H1 (cell line): ENCODE data around the gene PERCC1. TPM values are rescaled to one million over a fixed set of nuclear protein-coding genes. Genes with fewer than 3 reads are reported as not detected.

Experiments
- CTCF ChIA-PET: fragments of 300-600 bp; sonication (Branson Sonifier 250); formaldehyde crosslinking; loops from one replicate; lab custom pipeline; 2021; ENCODE audit not compliant: partially characterized antibody; lab: Charles Lee
- POLR2A ChIA-PET: fragments of 300-600 bp; sonication (Branson Sonifier 250); formaldehyde crosslinking; loops from one replicate; lab custom pipeline; 2021; ENCODE audit warnings: inconsistent platforms; ENCODE audit not compliant: partially characterized antibody; lab: Charles Lee
- DNase-seq, 2 experiments: peaks; one replicate each; pipeline versions ENCODE4 v3.0.0 to v3.0.0-alpha.2; 2010 to 2022; ENCODE audit warnings: low spot score in 2 of 2, low read depth in 1 of 2, mixed read lengths in 1 of 2
- FAIRE-seq: peaks from 2 replicates; lab custom pipeline; 2011; peaks lifted over from hg19 to GRCh38; lab: Jason Lieb, UNC
- H2AFZ ChIP-seq: 2 replicates; pipeline ENCODE4 v1.8.1; 2012; ENCODE audit warnings: low read length, inconsistent platforms
- H2AK5ac ChIP-seq: 2 replicates; pipeline ENCODE4 v1.6.1; 2013; ENCODE audit warnings: low read depth, low read length
- H2BK120ac ChIP-seq: replicated peaks from 2 replicates; pipeline ENCODE3; 2013; ENCODE audit warnings: low read depth, low read length, inconsistent platforms
- H2BK12ac ChIP-seq: 2 replicates; pipeline ENCODE4 v1.6.1; 2013; ENCODE audit warnings: low read depth, low read length
- H2BK15ac ChIP-seq: 2 replicates; pipeline ENCODE4 v1.6.1; 2013; ENCODE audit warnings: low read length
- H2BK20ac ChIP-seq: 2 replicates; pipeline ENCODE4 v1.6.1; 2013; ENCODE audit warnings: low read length
- H2BK5ac ChIP-seq: 2 replicates; pipeline ENCODE4 v1.6.1; 2013; ENCODE audit warnings: low read depth, low read length
- H3K14ac ChIP-seq: 2 replicates; pipeline ENCODE4 v1.6.1; 2013; ENCODE audit warnings: inconsistent platforms; ENCODE audit not compliant: insufficient read length
- H3K18ac ChIP-seq: 2 replicates; pipeline ENCODE4 v1.6.1; 2013; ENCODE audit warnings: low read length; ENCODE audit errors: extremely low read depth
- H3K23ac ChIP-seq: 2 replicates; pipeline ENCODE4 v1.6.1; 2013; ENCODE audit warnings: inconsistent platforms; ENCODE audit not compliant: insufficient read length
- H3K23me2 ChIP-seq: 2 replicates; pipeline ENCODE4 v1.6.1; 2013; ENCODE audit warnings: low read depth, low read length
- H3K27ac ChIP-seq: 2 replicates; pipeline ENCODE4 v1.6.1; 2011; ENCODE audit warnings: low read depth, low read length, inconsistent platforms
- H3K27me3 ChIP-seq, 4 experiments: replicated peaks in 1 of 4; 1 replicate in 1 of 4; 2 replicates in 3 of 4; pipeline versions ENCODE4 v1.6.1 to v1.8.1; 2011 to 2013; ENCODE audit warnings: low read length in 3 of 4, mild to moderate bottlenecking in 3 of 4, inconsistent platforms in 2 of 4, mixed read lengths in 2 of 4, moderate library complexity in 1 of 4; ENCODE audit not compliant: control insufficient read depth in 3 of 4, insufficient read depth in 3 of 4; ENCODE audit errors: extremely low read depth in 1 of 4
- H3K36me3 ChIP-seq, 4 experiments: 2 replicates each; pipeline versions ENCODE4 v1.6.1 to v1.8.1; 2011 to 2013; ENCODE audit warnings: mild to moderate bottlenecking in 4 of 4, low read length in 3 of 4, moderate library complexity in 2 of 4, control low read depth in 1 of 4, inconsistent platforms in 1 of 4; ENCODE audit not compliant: insufficient read depth in 4 of 4, control insufficient read depth in 2 of 4
- H3K4ac ChIP-seq: replicated peaks from 2 replicates; pipeline ENCODE3; 2013; ENCODE audit warnings: low read length, low read depth, mixed read lengths, inconsistent platforms; ENCODE audit not compliant: insufficient read length
- H3K4me1 ChIP-seq, 4 experiments: replicated peaks in 1 of 4; 1 replicate in 1 of 4; 2 replicates in 3 of 4; pipeline versions ENCODE4 v1.6.1 to v1.8.1; 2011 to 2013; ENCODE audit warnings: low read length in 3 of 4, inconsistent platforms in 2 of 4, mixed read lengths in 1 of 4; ENCODE audit not compliant: insufficient read depth in 4 of 4, control insufficient read depth in 3 of 4
- H3K4me2 ChIP-seq, 2 experiments: 2 replicates each; pipeline versions ENCODE4 v1.6.1 to v1.8.1; 2011 to 2013; ENCODE audit warnings: low read depth in 2 of 2, low read length in 2 of 2, control low read depth in 1 of 2, inconsistent platforms in 1 of 2, mild to moderate bottlenecking in 1 of 2; ENCODE audit not compliant: insufficient read depth in 1 of 2
- H3K4me3 ChIP-seq, 4 experiments: fragments of 200-600, 300-600 bp in 1 of 4; sonication (generic), shearing (Covaris generic), sonication (Bioruptor Twin) in 1 of 4; 2 replicates each; pipeline versions ENCODE4 v1.5.1 to v1.8.1; 2011 to 2016; ENCODE audit warnings: low read length in 4 of 4, low read depth in 3 of 4, control low read depth in 2 of 4, inconsistent platforms in 2 of 4, mild to moderate bottlenecking in 2 of 4, mixed read lengths in 1 of 4, moderate library complexity in 1 of 4; ENCODE audit not compliant: insufficient read depth in 2 of 4; ENCODE audit errors: extremely low read depth in 1 of 4
- H3K56ac ChIP-seq: replicated peaks from 2 replicates; pipeline ENCODE3; 2013; ENCODE audit warnings: low read depth, mild to moderate bottlenecking, mixed read lengths, low read length, inconsistent platforms; ENCODE audit not compliant: insufficient read length
- H3K79me1 ChIP-seq: 2 replicates; pipeline ENCODE4 v1.6.1; 2013; ENCODE audit warnings: low read depth, low read length, control low read depth
- H3K79me2 ChIP-seq, 2 experiments: 2 replicates each; pipeline versions ENCODE4 v1.6.1 to v1.8.1; 2012 to 2013; ENCODE audit warnings: low read length in 2 of 2, mild to moderate bottlenecking in 2 of 2, inconsistent platforms in 1 of 2; ENCODE audit not compliant: insufficient read depth in 2 of 2, control insufficient read depth in 1 of 2
- H3K9ac ChIP-seq, 4 experiments: replicated peaks in 1 of 4; 1 replicate in 1 of 4; 2 replicates in 3 of 4; pipeline versions ENCODE4 v1.6.1 to v1.8.1; 2011 to 2013; ENCODE audit warnings: low read depth in 3 of 4, low read length in 3 of 4, control low read depth in 2 of 4, mild to moderate bottlenecking in 2 of 4, moderate library complexity in 2 of 4, inconsistent platforms in 1 of 4; ENCODE audit errors: extremely low read depth in 1 of 4
- H3K9me3 ChIP-seq, 2 experiments: 2 replicates each; pipeline versions ENCODE4 v1.6.1 to v1.8.1; 2012 to 2013; ENCODE audit warnings: mild to moderate bottlenecking in 2 of 2, moderate library complexity in 2 of 2, control low read depth in 1 of 2, inconsistent platforms in 1 of 2, low read depth in 1 of 2, low read length in 1 of 2, mixed read lengths in 1 of 2; ENCODE audit not compliant: insufficient read depth in 2 of 2
- H4K20me1 ChIP-seq, 2 experiments: replicated peaks in 1 of 2; 2 replicates each; pipeline versions ENCODE3 to v1.8.1; 2011 to 2013; ENCODE audit warnings: inconsistent platforms in 2 of 2, low read length in 2 of 2, mild to moderate bottlenecking in 1 of 2; ENCODE audit not compliant: insufficient read depth in 2 of 2, control insufficient read depth in 1 of 2
- H4K5ac ChIP-seq: 2 replicates; pipeline ENCODE4 v1.6.1; 2013; ENCODE audit warnings: low read length, low read depth, mixed read lengths, inconsistent platforms; ENCODE audit not compliant: insufficient read length
- H4K8ac ChIP-seq: 2 replicates; pipeline ENCODE4 v1.8.0; 2013; ENCODE audit warnings: mild to moderate bottlenecking, moderate library complexity, low read length, inconsistent platforms; ENCODE audit not compliant: insufficient read depth; ENCODE audit errors: extremely low read depth
- H4K91ac ChIP-seq: replicated peaks from 2 replicates; pipeline ENCODE3; 2013; ENCODE audit warnings: low read length, mixed read lengths, inconsistent platforms; ENCODE audit not compliant: insufficient read length
- ATF2 ChIP-seq: IDR thresholded peaks from 2 replicates; pipeline ENCODE4 v1.6.1; 2012; ENCODE audit warnings: low read length, inconsistent platforms
- CHD2 ChIP-seq: IDR thresholded peaks from 2 replicates; pipeline ENCODE4 v1.6.1; 2012; ENCODE audit warnings: low read length, improper control_type of control experiment
- CTBP2 ChIP-seq: IDR thresholded peaks from 2 replicates; pipeline ENCODE4 v1.7.0; 2011; ENCODE audit warnings: borderline replicate concordance, mild to moderate bottlenecking, moderate library complexity, mixed read lengths, low read length; ENCODE audit not compliant: insufficient read depth, insufficient read length
- PHF8 ChIP-seq: fragments of 200-600 bp; sonication (generic); conservative IDR thresholded peaks from 2 replicates; pipeline ENCODE4 v1.7.1; 2012; ENCODE audit warnings: low read depth, mild to moderate bottlenecking, inconsistent platforms, low read length, moderate library complexity
- POU5F1 ChIP-seq: IDR thresholded peaks from 2 replicates; pipeline ENCODE4 v1.6.1; 2011; ENCODE audit warnings: low read depth, mild to moderate bottlenecking, low read length, moderate library complexity
- YY1 ChIP-seq: IDR thresholded peaks from 2 replicates; pipeline ENCODE4 v1.6.1; 2011; ENCODE audit warnings: low read depth, mild to moderate bottlenecking, low read length
- ZNF274 ChIP-seq: IDR thresholded peaks from 2 replicates; pipeline ENCODE4 v1.7.0; 2012; ENCODE audit warnings: low read length, borderline replicate concordance; ENCODE audit errors: extremely low read depth
- WGBS, 2 experiments: shearing (Covaris generic) in 1 of 2; methylation state at CpG; one replicate each; pipeline versions ENCODE4 v1.1.6 to v1.1.7; 2013 to 2015; ENCODE audit warnings: low lambda C conversion rate in 2 of 2, mixed read lengths in 2 of 2, inconsistent platforms in 1 of 2, low coverage in 1 of 2, missing lambda C conversion rate in 1 of 2; ENCODE audit not compliant: insufficient replicate concordance in 2 of 2, insufficient coverage in 1 of 2, insufficient read length in 1 of 2; ENCODE audit errors: extremely low coverage in 1 of 2, missing lambda C conversion rate in 1 of 2; 5-methylcytosine and 5-hydroxymethylcytosine counted together
- polyA plus RNA-seq, 7 experiments: library from polyadenylated mRNA; depleted of rRNA in 3 of 7; stranded (reverse) in 5 of 7; unstranded in 2 of 7; fragments of >200 nt in 5 of 7; fragments of 200-250 nt in 2 of 7; gene quantifications; 1 replicate in 5 of 7; 2 replicates in 1 of 7; 4 replicates in 1 of 7; pipeline versions ENCODE4 v1.2.1 to v1.2.3, GENCODE V29; 2011 to 2013; ENCODE audit warnings: missing spikeins in 2 of 7, mixed read lengths in 2 of 7
- total RNA-seq: library from RNA; stranded (reverse); fragmentation: NEBNext Ultra II Directional; extraction: Animal tissue kit (Norgen Biotek cat#: 25700); gene quantifications from 2 replicates; pipeline ENCODE4 v1.2.1, GENCODE V29; 2021

The PERCC1 gene
- total and polyA plus RNA-seq, 2 of the 8 experiments (the other 6 are each of a cell fraction or from before 2014, with no cell fraction given): not detected

GRCh38 chr16:1398826-1399581, 31.9 kb upstream of the PERCC1 start:
- no peak overlapping the region for H4K91ac ChIP-seq
- no peaks in the 10 kb centered on the region for H3K23me2 ChIP-seq
- H3K4me3 ChIP-seq: no peak overlapping the region
- no peak for FAIRE-seq
- no peak overlapping the region for H3K14ac ChIP-seq
- H2AFZ ChIP-seq: no peak overlapping the region
- no peak overlapping the region for H2BK5ac ChIP-seq
- H2BK20ac ChIP-seq: no peak overlapping the region
- CTCF ChIA-PET: interaction anchor here (1.3 kb wide), 1 partner anchor 35 kb away, joined by 4 read pairs; no protein-coding TSS in a partner anchor
- H3K79me2 ChIP-seq: no peaks in the 10 kb centered on the region; a peak in 1 of 4 replicates
- no peak for DNase-seq
- H4K20me1 ChIP-seq: peaks cover 0 to 4% of the 10 kb centered on the region in 2 experiments
- H3K18ac ChIP-seq: no peak overlapping the region
- no peaks in the 10 kb centered on the region for H3K9me3 ChIP-seq
- H3K27me3 ChIP-seq: no peaks in the 10 kb centered on the region
- H4K8ac ChIP-seq: no peak overlapping the region
- no peak overlapping the region for H2BK15ac ChIP-seq
- TF ChIP-seq CHD2 (no peak), PHF8 (no peak), POU5F1 (no peak), ZNF274 (no peak), ATF2 (no peak), YY1 (no peak), CTBP2 (no peak)
- no peak overlapping the region for H2BK120ac ChIP-seq
- H2BK12ac ChIP-seq: no peak overlapping the region
- H2AK5ac ChIP-seq: no peak overlapping the region
- peaks cover 4% of the 10 kb centered on the region; the same call in 1 of the 2 replicates for H3K79me1 ChIP-seq
- no peak overlapping the region for H3K27ac ChIP-seq
- H3K56ac ChIP-seq: no peak overlapping the region
- peaks cover 0 to 15% (median 1%) of the 10 kb centered on the region in 4 experiments; a peak in 3 of 8 replicates for H3K36me3 ChIP-seq
- no peak overlapping the region for H4K5ac ChIP-seq
- no peak overlapping the region for H3K23ac ChIP-seq
- H3K9ac ChIP-seq: no peak overlapping the region
- H3K4ac ChIP-seq: no peak overlapping the region
- WGBS, 2 experiments: 90% methylated on average over 31 of the region's 38 CpGs; no CpG with 5 or more reads in 1 of the 2 experiments
- no peak overlapping the region for H3K4me2 ChIP-seq
- no peaks in the 10 kb centered on the region for H3K4me1 ChIP-seq
- POLR2A ChIA-PET: interaction anchor here (1.2 to 1.3 kb wide), 2 partner anchors 9 to 13 kb away, joined by 3 read pairs; no protein-coding TSS in a partner anchor
